DMS53 treated with DMSO at 0.1 percent for 48 hours (cell line): ENCODE results near the gene DNAH2.

Experiments used
- DNase-seq: peaks from one replicate; lab custom pipeline; 2025; ENCODE audit not compliant: unreplicated experiment; lab: John Stamatoyannopoulos, UW

DNAH2 gene

GRCh38 chr17:7703584-7704479, 13.7 kb upstream of the DNAH2 start:
- no peak for DNase-seq

DNA sequence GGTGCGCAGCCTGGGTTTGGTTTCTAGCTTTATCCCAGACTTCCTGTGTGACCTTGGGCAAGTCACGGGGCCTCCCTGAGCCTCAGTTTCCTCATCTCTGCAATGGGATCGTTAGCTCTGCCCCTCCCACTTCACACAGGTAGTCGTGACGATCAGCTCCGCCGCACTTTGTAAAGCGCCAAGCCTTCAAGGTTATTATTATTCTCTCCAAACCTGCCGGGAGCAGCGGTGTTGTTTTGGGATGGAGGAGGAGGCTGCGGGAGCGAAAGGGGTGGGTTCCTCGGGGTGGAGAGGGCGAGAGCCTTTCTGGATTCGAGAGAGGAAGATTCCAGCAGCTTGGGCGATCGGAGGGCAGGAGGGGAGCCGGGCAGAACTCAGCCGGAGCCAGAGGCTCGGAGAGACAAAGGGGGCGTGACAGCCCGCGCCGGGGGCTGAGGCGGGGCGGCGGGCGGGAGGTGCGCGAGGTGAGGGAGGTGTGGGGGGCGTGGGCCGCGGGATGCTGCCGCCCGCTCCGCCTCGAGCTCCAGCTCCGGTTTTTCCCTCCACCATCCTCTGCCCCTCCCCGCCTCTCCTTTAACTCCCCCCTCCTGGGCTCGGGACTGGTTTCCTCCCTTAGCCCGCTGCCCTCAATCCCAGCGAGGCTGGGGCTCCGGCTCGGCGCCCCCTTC, 12.8 kb upstream of the DNAH2 start, which contains the start of gene EFNB3:
EFNB3 (plus strand) TSS at position 602 of the 668 bp plus-strand sequence. CDS start 397 bp downstream, outside the sequence.
- peak; percentile 22 for DNase-seq

GRCh38 chr17:7705269-7706255, 12.0 kb upstream of the DNAH2 start:
- no peak for DNase-seq

DNA sequence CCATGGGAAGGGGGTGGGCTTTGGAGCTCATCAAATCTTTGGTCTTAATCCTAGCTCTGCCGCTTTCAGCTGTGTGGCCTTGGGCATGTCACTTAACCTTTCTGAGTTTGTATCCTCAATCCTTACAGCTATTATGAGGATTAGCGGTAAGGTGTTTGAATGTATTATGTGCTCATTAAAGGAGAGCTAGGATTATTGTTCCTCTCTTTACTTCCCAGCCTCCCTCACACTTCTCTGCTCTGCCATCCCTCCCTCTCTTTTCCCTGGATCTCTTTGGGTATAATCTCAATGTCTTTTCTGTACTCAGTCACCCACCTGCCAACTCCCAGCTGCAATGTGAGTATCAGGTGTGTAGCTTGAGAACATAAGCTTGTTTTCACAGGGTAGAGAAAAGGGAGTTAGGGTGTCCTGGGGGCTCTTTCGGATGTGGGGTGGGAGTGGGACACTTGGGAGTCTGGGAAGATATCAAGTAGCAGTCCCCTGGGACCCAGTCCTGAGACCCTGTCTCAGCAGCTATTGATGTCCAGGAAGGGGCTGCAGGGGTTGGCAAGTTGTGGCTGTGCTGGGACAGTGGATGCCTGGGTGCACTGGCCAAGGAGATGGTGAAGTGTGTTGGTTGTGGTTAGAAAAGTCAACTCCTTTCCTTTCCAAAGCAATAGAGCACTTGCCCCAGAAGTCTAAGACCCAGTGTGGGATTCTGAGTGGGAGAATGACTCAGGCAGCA, 10.8 kb upstream of the DNAH2 start:
- no peak for DNase-seq

- no peak for DNase-seq
Observed at GRCh38 chr17:7707446-7707845, 10.1 kb upstream of the DNAH2 start.

- DNase-seq, result no peak
Observed at GRCh38 chr17:7707858-7708750, 9.4 kb upstream of the DNAH2 start.

GRCh38 chr17:7709031-7709430, 8.5 kb upstream of the DNAH2 start:
- no peak for DNase-seq

DNA sequence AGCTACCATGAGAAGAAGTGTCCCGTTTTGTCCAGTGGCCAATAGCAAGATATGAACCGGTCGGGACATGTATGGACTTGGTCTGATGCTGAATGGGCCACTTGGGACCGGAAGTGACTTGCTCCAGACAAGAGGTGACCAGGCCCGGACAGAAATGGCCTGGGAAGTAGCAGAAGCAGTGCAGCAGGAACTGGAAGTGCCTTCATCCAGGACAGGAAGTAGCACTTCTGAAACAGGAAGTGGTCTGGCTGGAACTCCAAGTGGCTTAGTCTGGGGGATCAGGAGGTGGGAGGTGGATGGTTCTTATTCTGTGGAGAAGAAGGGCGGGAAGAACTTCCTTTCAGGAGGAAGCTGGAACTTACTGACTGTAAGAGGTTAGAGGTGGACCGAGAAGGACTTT, 7.2 kb upstream of the DNAH2 start:
- no peak for DNase-seq

DNA sequence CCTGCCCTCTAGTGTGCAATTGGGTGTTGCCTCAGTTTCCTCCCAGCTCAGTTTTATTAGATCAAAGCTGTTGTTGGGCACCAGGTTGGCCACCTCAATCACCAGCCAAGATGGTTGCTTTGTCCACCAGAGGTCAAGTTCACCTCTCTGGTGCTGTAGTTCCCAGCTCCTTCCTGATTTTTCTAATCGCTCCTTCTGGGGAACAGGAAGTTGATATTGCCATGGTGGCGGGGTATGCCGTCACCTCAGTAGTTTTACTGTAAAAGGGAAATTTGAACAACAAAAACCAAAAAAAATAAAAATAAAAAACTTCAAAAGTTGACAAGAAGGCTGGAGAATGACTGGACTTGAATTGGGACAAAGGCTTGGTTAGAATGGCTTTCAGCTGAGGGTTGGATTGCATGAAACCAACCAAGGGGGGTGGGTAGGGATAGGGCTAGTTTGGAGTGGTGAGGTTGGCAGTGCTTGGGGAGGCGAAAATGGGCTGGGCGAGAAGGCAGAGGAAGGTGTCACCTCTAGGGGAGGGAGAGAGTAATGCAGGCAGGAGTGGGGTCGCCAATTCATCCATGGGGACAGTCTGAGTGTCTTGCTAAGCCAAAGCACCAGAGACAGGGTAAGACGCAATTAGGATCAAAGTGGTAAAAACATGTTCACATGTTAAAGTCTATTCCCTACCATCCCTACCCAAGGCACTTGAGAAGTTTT, 6.3 kb upstream of the DNAH2 start:
- no peak for DNase-seq

DNA sequence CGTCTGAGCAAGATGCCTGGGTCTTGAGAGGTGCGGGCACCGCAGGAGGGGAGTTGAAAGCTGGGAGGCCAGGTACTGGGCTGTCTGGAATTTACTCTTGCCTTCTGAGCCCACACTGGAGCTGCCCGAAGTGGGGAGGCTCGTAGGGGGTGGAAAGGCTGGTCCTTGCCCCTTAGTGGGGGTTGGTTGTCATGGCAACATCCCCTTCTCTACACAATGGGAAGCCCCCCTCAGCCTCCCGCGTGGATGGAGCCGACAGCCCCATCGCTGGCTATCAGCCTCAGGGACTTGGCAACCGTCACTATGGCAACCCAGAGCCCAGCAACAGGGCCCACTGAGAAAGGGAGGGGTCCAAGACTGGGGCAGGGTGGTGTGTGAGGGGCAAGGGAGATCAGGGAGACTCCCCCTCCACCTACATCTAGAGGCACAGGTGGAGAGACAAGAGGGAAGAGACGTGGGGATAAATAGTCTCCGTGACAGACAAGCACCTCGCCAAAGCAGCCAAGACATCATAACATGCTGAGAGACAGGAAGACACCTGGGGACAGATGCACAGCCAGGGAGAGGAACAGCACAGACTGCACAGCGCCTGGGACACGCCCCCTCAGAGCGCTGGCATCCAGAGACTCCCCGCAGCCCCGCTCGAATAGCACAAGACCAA, 5.3 kb upstream of the DNAH2 start:
- DNase-seq, result peak; percentile 17

DNA sequence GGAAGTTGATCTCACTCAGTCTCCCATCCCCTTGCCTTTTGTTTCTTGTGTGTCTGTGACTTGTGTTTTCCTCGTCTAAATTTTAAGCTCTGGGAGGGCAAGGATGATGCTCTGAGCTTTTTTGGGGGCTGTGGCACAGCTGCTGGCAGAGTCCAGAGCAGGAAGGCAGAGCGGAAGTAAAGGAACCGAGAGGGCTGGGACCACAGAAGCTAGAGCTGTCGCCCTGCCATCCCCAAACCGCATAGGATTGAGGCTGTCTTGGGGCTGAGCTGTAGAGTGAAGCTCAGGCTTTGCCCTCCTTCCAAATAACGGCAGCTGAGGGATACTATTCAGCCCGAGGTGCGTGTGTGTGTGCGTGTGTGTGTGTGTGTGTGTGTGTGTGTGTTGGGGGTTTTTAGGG, 3.8 kb upstream of the DNAH2 start:
- no peak for DNase-seq

DNA sequence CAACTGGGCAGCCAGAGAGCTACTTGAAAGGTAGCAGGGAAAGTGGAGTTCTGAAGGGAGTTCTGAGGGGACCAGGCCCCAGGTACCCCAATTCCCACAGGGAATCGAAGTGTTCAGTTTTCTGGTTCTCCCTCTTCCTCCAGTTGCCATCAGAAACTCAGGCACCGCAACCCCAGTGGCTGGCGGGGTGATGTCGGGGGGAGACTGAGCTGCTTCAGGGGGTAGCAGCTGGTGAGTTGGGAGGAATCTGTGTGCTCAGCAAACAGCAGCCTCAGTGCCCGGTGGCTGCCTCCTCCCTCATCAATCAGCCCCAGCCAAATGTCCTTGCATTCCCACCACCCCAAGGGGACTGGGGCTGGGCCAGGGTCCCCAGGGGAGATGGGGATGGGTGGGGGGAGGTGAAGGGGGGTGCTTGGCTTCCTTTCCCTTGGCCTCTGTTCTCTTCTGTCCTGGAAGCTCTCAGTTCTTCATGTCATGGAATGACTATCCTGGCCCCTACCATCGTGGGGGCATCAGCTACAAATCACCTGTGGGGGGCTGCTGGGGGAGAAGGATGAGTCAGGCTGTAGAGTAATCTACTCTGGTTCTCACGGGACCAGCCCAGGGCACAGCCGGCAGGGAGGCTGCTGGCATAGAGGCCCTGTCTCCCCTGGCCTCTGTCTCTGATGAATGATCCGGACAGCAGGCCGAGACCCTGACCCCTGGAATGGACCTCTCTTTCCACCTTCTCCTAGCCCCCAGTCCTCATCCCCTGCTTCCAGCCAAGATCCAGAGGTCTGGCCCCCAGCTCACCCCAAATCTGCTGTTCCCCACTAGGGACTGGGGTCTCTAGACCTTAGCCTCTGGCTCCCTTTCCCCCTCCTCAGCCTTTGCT, 2.6 kb upstream of the DNAH2 start:
- no peak for DNase-seq

GRCh38 chr17:7715936-7716886, 1.3 kb upstream of the DNAH2 start:
- DNase-seq, result no peak

DNA sequence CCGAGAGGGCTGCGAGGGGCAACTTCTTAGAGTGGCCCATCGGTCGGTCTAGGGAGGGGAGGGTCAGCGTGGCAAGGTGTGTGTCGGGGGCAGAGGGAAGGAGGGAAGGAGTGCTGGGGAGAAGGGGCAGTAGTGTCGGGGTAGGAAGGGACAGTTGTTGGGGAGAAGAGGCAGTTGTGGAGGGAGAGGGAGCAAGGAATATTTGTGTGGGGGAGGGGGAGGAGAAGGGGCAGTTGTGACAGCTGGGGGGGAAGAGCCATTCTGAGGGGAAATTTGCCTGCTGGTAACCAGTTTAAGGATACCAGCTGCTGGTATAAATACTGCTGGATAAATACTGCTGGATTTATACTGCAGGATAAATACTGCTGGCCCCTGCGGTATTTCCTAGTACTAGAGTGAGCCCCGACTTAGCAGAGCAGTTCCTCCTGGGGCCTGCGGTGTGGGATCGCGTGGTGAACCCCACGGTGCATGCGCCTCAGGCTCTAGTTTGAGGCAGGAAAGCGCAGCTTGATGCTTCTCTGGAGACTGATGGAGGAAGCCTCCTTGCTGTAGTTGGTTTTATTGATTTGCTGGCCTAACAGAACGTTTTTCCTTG, 309 bp downstream of the DNAH2 start:
- peak; percentile 56 for DNase-seq

DNA sequence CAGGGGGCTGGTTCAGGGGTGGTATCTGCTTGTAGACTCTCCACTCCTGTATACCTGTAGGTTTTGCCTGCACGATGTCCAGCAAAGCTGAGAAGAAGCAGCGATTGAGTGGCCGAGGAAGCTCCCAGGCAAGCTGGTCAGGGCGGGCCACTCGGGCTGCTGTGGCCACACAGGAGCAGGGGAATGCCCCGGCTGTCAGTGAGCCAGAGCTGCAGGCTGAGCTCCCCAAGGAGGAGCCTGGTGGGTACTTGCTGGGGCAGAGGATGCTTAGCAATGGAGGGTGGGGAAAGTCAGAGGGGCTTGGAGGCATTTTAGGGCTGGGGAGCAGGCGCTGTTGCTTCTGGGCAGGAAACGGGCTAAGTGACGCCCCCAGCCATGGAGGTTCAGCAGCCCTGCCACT, 2.1 kb downstream of the DNAH2 start:
- no peak for DNase-seq

GRCh38 chr17:7720125-7720524, 2.6 kb downstream of the DNAH2 start:
- no peak for DNase-seq
